Measurements from ENCODE around the gene NDRG4. TPM values are rescaled to one million over a fixed set of nuclear protein-coding genes. Genes with fewer than 3 reads are reported as not detected.
A peak's percentile ranks its signal among the peaks of the same experiment; 100 is the strongest.
"Not testable (repeated sequence)": the region's sequence is repeated elsewhere in the genome, so short reads cannot be mapped to it uniquely, and the experiment has no call there.

NDRG4 gene
- total RNA-seq, 2 donors from 2014 or later, result 163 to 238 TPM

- Histone ChIP-seq H3K4me1 (peaks cover 0 to 55% of the 10 kb centered on the region in 2 donors), H3K36me3 (no peaks in the 10 kb centered on the region), H3K27me3 (no peaks in the 10 kb centered on the region), H3K4me3 (no peak overlapping the region), H3K27ac (peak overlapping the region; percentile 35 to 72), H3K9me3 (no peaks in the 10 kb centered on the region)
- TF ChIP-seq CTCF (IDR thresholded peaks at IDR 0.05), result no peak
- DNase-seq (ENCODE audit: low spot score), result no peak
Observed at GRCh38 chr16:58485184-58485887, 14.6 kb upstream of the NDRG4 start.

- Histone ChIP-seq H3K27ac (peak overlapping the region; percentile 52 to 62), H3K4me3 (peak overlapping the region in 1 of 2 donors; percentile 27), H3K27me3 (no peaks in the 10 kb centered on the region), H3K36me3 (no peaks in the 10 kb centered on the region), H3K9me3 (no peaks in the 10 kb centered on the region), H3K4me1 (peaks cover 0 to 40% of the 10 kb centered on the region in 2 donors)
- peak; percentile 84 for DNase-seq (ENCODE audit: low spot score)
- peak; percentile 95 to 98 for TF ChIP-seq CTCF (IDR thresholded peaks at IDR 0.05)
Observed at GRCh38 chr16:58487566-58488351, 12.2 kb upstream of the NDRG4 start.

GRCh38 chr16:58488531-58488930, 11.4 kb upstream of the NDRG4 start:
- Histone ChIP-seq H3K27me3 (no peaks in the 10 kb centered on the region), H3K4me3 (no peak overlapping the region), H3K27ac (peak overlapping the region; percentile 52 to 62), H3K36me3 (no peaks in the 10 kb centered on the region), H3K4me1 (peaks cover 0 to 40% of the 10 kb centered on the region in 2 donors), H3K9me3 (no peaks in the 10 kb centered on the region)
- DNase-seq (ENCODE audit: low spot score), result no peak
- TF ChIP-seq CTCF (IDR thresholded peaks at IDR 0.05), result no peak

- no peak for TF ChIP-seq CTCF (IDR thresholded peaks at IDR 0.05)
- H3K9me3 ChIP-seq, result no peaks in the 10 kb centered on the region
- no peak overlapping the region for H3K4me3 ChIP-seq
- no peaks in the 10 kb centered on the region for H3K36me3 ChIP-seq
- DNase-seq (ENCODE audit: low spot score), result no peak
- H3K4me1 ChIP-seq, result peaks cover 0 to 41% of the 10 kb centered on the region in 2 donors
- no peaks in the 10 kb centered on the region for H3K27me3 ChIP-seq
- no peak overlapping the region for H3K27ac ChIP-seq
Observed at GRCh38 chr16:58490065-58490464, 9.9 kb upstream of the NDRG4 start.

- H3K27ac ChIP-seq; DNase-seq (ENCODE audit: low spot score); H3K4me3 ChIP-seq; H3K27me3 ChIP-seq; H3K9me3 ChIP-seq; H3K36me3 ChIP-seq: not testable (repeated sequence)
- H3K4me1 ChIP-seq, result peaks cover 0 to 41% of the 10 kb centered on the region in 2 donors
Observed at GRCh38 chr16:58490539-58490938, 9.4 kb upstream of the NDRG4 start.

- no peaks in the 10 kb centered on the region for H3K36me3 ChIP-seq
- no peak for DNase-seq (ENCODE audit: low spot score)
- H3K27ac ChIP-seq, result no peak overlapping the region
- no peaks in the 10 kb centered on the region for H3K27me3 ChIP-seq
- H3K4me3 ChIP-seq, result no peak overlapping the region
- H3K9me3 ChIP-seq, result no peaks in the 10 kb centered on the region
- TF ChIP-seq CTCF (IDR thresholded peaks at IDR 0.05), result no peak
- peaks cover 0 to 37% of the 10 kb centered on the region in 2 donors for H3K4me1 ChIP-seq
Observed at GRCh38 chr16:58492066-58492465, 7.9 kb upstream of the NDRG4 start.

Data from right atrium auricular region (tissue), 2 donors.